Activated CD8-positive, alpha-beta T cell treated with anti-CD3 and anti-CD28 coated beads, Interleukin-2, amount 10 ng/mL, durations not matched to agents 7 days and 5 days (primary cell): ENCODE results near the gene FABP6. TPM values are rescaled to one million over a fixed set of nuclear protein-coding genes. Genes with fewer than 3 reads are reported as not detected.

Source experiments
- ATAC-seq: fragments of 150-1000 bp; cut with Tn5 transposase; one replicate; pipeline ENCODE4 v1.10.0; 2021; ENCODE audit warnings: moderate library complexity
- CTCF ChIA-PET: fragments of 350-600 bp; sonication (Branson Sonifier 250); formaldehyde crosslinking; loops from one replicate; lab custom pipeline; 2021; ENCODE audit warnings: antibody characterized with exemption; lab: Charles Lee
- POLR2A ChIA-PET: fragments of 350-600 bp; sonication (Branson Sonifier 250); formaldehyde crosslinking; loops from one replicate; lab custom pipeline; 2021; ENCODE audit warnings: antibody characterized with exemption; lab: Charles Lee
- DNase-seq: peaks from one replicate; pipeline ENCODE4 v3.0.0-alpha.2; 2020
- H3K27ac Mint-ChIP-seq: one replicate; pipeline ENCODE4 v1.8.0; 2021; ENCODE audit warnings: mild to moderate bottlenecking, mixed read lengths
- H3K27me3 Mint-ChIP-seq: one replicate; pipeline ENCODE4 v1.8.0; 2021; ENCODE audit warnings: low read depth, mixed read lengths
- H3K36me3 Mint-ChIP-seq: one replicate; pipeline ENCODE4 v1.8.0; 2021; ENCODE audit warnings: low read depth, mixed read lengths
- H3K4me1 Mint-ChIP-seq: one replicate; pipeline ENCODE4 v1.8.0; 2021; ENCODE audit warnings: low read depth, mixed read lengths
- H3K4me3 Mint-ChIP-seq: one replicate; pipeline ENCODE4 v1.8.0; 2021; ENCODE audit warnings: mild to moderate bottlenecking, mixed read lengths
- H3K9me3 Mint-ChIP-seq: one replicate; pipeline ENCODE4 v1.8.0; 2022; ENCODE audit warnings: mixed read lengths; ENCODE audit not compliant: insufficient read depth
- total RNA-seq, 2 experiments: library from RNA; stranded (reverse); gene quantifications; one replicate each; pipeline ENCODE4 v1.2.3, GENCODE V29; 2021

Gene FABP6
- total RNA-seq, 2 experiments from 2014 or later: not detected

DNA sequence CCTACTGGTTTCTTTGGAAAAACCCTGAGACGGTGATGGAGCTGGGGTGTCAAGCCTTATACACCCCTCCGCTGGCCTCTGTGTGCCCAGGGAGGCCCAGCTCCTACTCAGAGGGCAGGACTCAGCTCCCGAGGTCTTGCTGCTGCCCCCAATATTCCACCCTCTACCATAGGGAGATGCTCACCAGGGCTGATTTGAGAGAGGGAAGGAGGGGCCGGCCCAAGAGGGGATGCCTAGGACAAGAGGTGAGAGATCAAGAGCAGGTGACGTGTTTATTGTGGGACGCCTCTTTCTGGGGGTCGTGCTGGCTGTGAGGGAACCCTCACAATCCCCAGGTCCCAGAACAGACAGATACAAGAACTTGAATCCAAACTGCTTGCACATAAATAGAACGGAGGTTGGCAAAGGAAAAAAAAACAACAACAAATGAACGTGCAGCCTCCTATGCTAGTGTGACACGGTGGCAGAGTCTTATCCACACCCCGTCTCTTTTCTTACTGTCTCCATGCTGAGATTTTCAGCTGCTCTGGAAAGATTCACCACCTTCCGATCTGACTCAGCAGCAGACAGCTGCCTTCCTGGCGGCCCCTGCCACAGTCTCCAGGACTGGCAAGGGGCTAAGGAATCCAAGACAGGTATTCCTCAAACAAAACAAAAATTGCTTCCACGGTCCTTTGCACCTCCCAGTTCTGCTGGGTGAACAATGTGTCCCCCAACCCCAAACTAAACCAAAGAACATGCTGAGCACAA, 22.3 kb downstream of the FABP6 start:
- Mint-ChIP-seq H3K27ac (no peak overlapping the region), H3K9me3 (no peaks in the 10 kb centered on the region), H3K36me3 (no peaks in the 10 kb centered on the region), H3K27me3 (no peaks in the 10 kb centered on the region), H3K4me3 (no peak overlapping the region), H3K4me1 (no peaks in the 10 kb centered on the region)
- ChIA-PET POLR2A (no interaction called here), CTCF (no interaction called here)
- ATAC-seq (no peak), DNase-seq (no peak)

- H3K27me3 Mint-ChIP-seq: no peaks in the 10 kb centered on the region
- no peak overlapping the region for H3K27ac Mint-ChIP-seq
- CTCF ChIA-PET: no interaction called here
- no peaks in the 10 kb centered on the region for H3K9me3 Mint-ChIP-seq
- no peak for DNase-seq
- no peaks in the 10 kb centered on the region for H3K4me1 Mint-ChIP-seq
- H3K36me3 Mint-ChIP-seq: no peaks in the 10 kb centered on the region
- POLR2A ChIA-PET: interaction anchor here (0.6 kb wide), 1 partner anchor 813 kb away, joined by 4 read pairs; no protein-coding TSS in a partner anchor
- ATAC-seq: no peak
- no peak overlapping the region for H3K4me3 Mint-ChIP-seq
Observed at GRCh38 chr5:160252916-160253315, 23.6 kb downstream of the FABP6 start.

GRCh38 chr5:160253441-160253840, 24.1 kb downstream of the FABP6 start:
- DNase-seq (no peak), ATAC-seq (no peak)
- ChIA-PET CTCF (no interaction called here), POLR2A (no interaction called here)
- Mint-ChIP-seq H3K9me3 (no peaks in the 10 kb centered on the region), H3K4me1 (no peaks in the 10 kb centered on the region), H3K4me3 (no peak overlapping the region), H3K27me3 (no peaks in the 10 kb centered on the region), H3K27ac (no peak overlapping the region), H3K36me3 (no peaks in the 10 kb centered on the region)

GRCh38 chr5:160254706-160255105, 25.4 kb downstream of the FABP6 start:
- Mint-ChIP-seq H3K36me3 (no peaks in the 10 kb centered on the region), H3K27me3 (no peaks in the 10 kb centered on the region), H3K4me3 (no peak overlapping the region), H3K4me1 (no peaks in the 10 kb centered on the region), H3K9me3 (no peaks in the 10 kb centered on the region), H3K27ac (no peak overlapping the region)
- ChIA-PET CTCF (no interaction called here), POLR2A (no interaction called here)
- ATAC-seq (no peak), DNase-seq (no peak)

DNA sequence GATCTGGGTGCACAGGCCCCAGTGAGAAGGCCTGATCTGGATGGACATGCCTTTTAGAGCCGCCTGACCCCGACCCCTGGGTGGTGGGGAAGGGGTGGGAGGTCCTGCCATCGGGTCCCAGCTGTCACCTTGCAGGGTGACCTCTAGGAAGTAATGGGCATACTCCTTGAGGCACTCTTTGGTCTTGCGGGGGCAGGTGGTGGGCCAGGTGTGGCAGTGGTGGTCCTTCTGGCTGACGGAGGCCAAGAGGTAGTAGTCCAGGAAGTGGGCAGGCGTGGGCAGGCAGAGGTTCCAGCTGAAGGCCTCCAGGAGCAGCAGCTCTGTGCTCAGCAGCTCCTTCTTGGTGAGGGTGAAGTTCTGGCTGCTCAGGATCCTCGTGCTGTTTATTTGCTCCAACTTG, 30.0 kb downstream of the FABP6 start:
- POLR2A ChIA-PET: no interaction called here
- ATAC-seq (no peak), DNase-seq (no peak)
- no peak overlapping the region for H3K4me3 Mint-ChIP-seq
- no peaks in the 10 kb centered on the region for H3K4me1 Mint-ChIP-seq
- H3K36me3 Mint-ChIP-seq: no peaks in the 10 kb centered on the region
- H3K27ac Mint-ChIP-seq: no peak overlapping the region
- peaks cover 6% of the 10 kb centered on the region for H3K27me3 Mint-ChIP-seq
- H3K9me3 Mint-ChIP-seq: no peaks in the 10 kb centered on the region
- CTCF ChIA-PET: no interaction called here

- peaks cover 6% of the 10 kb centered on the region for H3K27me3 Mint-ChIP-seq
- no peak overlapping the region for H3K27ac Mint-ChIP-seq
- POLR2A ChIA-PET: no interaction called here
- no peak for DNase-seq
- H3K4me1 Mint-ChIP-seq: no peaks in the 10 kb centered on the region
- H3K9me3 Mint-ChIP-seq: no peaks in the 10 kb centered on the region
- H3K36me3 Mint-ChIP-seq: no peaks in the 10 kb centered on the region
- no peak for ATAC-seq
- no peak overlapping the region for H3K4me3 Mint-ChIP-seq
- CTCF ChIA-PET: interaction anchor here (0.6 kb wide), 1 partner anchor 38 kb away, joined by 3 read pairs; no protein-coding TSS in a partner anchor
Observed at GRCh38 chr5:160260006-160260775, 30.9 kb downstream of the FABP6 start.

- Mint-ChIP-seq H3K4me3 (no peak overlapping the region), H3K9me3 (no peaks in the 10 kb centered on the region), H3K4me1 (no peaks in the 10 kb centered on the region), H3K27ac (no peak overlapping the region), H3K27me3 (peaks cover 6% of the 10 kb centered on the region), H3K36me3 (no peaks in the 10 kb centered on the region)
- POLR2A ChIA-PET: no interaction called here
- ATAC-seq (no peak), DNase-seq (no peak)
- CTCF ChIA-PET: interaction anchor here (1.3 kb wide), 1 partner anchor 11 kb away, joined by 4 read pairs; no protein-coding TSS in a partner anchor
Observed at GRCh38 chr5:160260881-160261815, 31.8 kb downstream of the FABP6 start.

GRCh38 chr5:160262151-160263074, 33.1 kb downstream of the FABP6 start:
- CTCF ChIA-PET: interaction anchor here (1.3 kb wide), 1 partner anchor 9 kb away, joined by 4 read pairs; no protein-coding TSS in a partner anchor

DNA sequence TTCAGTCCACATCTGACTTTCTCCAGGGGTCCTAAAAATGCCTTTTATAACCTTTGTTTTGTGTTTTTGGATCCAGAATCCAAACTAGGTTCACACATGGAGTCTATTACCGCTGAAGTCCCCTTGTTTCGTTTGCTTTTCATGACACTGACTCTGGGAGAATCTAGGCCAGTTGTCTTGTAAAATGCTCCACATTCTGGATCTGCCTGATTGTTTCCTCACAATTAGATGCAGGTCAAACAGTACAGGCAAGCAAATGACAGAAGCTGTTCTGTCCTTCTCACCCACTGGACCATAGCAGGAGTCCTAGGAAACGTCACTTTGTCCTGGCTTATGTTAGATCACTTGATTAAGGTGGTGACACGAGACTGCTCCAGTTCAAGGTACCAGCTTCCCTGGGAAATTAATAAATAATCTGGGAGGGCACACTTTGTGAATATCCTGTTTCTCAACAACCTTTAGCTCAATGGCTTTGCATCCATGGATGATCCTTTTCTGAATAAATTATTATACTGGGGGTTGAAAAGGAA, 34.1 kb downstream of the FABP6 start:
- DNase-seq (no peak), ATAC-seq (no peak)
- Mint-ChIP-seq H3K27me3 (peaks cover 6% of the 10 kb centered on the region), H3K4me3 (no peak overlapping the region), H3K27ac (no peak overlapping the region), H3K4me1 (no peaks in the 10 kb centered on the region), H3K36me3 (no peaks in the 10 kb centered on the region), H3K9me3 (no peaks in the 10 kb centered on the region)
- POLR2A ChIA-PET: interaction anchor here (0.6 kb wide), 1 partner anchor 71 kb away, joined by 3 read pairs; no protein-coding TSS in a partner anchor
- CTCF ChIA-PET: no interaction called here

More at GRCh38 chr5:160262151-160263074, 33.1 kb downstream of the FABP6 start:
- Mint-ChIP-seq H3K27ac (no peak overlapping the region), H3K4me3 (no peak overlapping the region), H3K9me3 (no peaks in the 10 kb centered on the region), H3K27me3 (peaks cover 6% of the 10 kb centered on the region), H3K36me3 (no peaks in the 10 kb centered on the region), H3K4me1 (no peaks in the 10 kb centered on the region)
- POLR2A ChIA-PET: interaction anchor here (0.6 kb wide), 2 partner anchors 20 to 70 kb away, joined by 3 read pairs; no protein-coding TSS in a partner anchor
- no peak for ATAC-seq
- no peak for DNase-seq

GRCh38 chr5:160266044-160266443, 36.7 kb downstream of the FABP6 start:
- DNase-seq (no peak), ATAC-seq (no peak)
- Mint-ChIP-seq H3K27ac (no peak overlapping the region), H3K9me3 (no peaks in the 10 kb centered on the region), H3K36me3 (no peaks in the 10 kb centered on the region), H3K4me1 (peaks cover 1% of the 10 kb centered on the region), H3K27me3 (peaks cover 4% of the 10 kb centered on the region), H3K4me3 (no peak overlapping the region)
- CTCF ChIA-PET: interaction anchor here (0.7 kb wide), 1 partner anchor 64 kb away, joined by 3 read pairs; no protein-coding TSS in a partner anchor
- POLR2A ChIA-PET: no interaction called here
